K562 (cell line): ENCODE measurements around the gene DNAAF1. TPM values are rescaled to one million over a fixed set of nuclear protein-coding genes. Genes with fewer than 3 reads are reported as not detected.

ENCODE experiments used
- ARID4B ChIP-seq: sonication (generic); formaldehyde crosslinking; IDR thresholded peaks from 2 replicates; pipeline ENCODE4 v1.8.0; 2022; ENCODE audit warnings: mild to moderate bottlenecking, missing genetic modification reagents
- BCLAF1 ChIP-seq, 2 experiments: fragments of 450-650 bp in 1 of 2; IDR thresholded peaks; 2 replicates each; pipeline ENCODE4 v1.6.1; 2011 to 2017; ENCODE audit warnings: low read depth in 2 of 2, antibody characterized with exemption in 1 of 2, borderline replicate concordance in 1 of 2, low read length in 1 of 2, mild to moderate bottlenecking in 1 of 2, mixed read lengths in 1 of 2; ENCODE audit not compliant: control insufficient read depth in 1 of 2
- GABPA ChIP-seq: fragments of 200-800 bp; sonication (Bioruptor generic); conservative IDR thresholded peaks from 2 replicates; pipeline ENCODE4 v1.6.1; 2016; ENCODE audit warnings: low read depth, missing genetic modification characterization, missing compliant biosample characterization
- HNRNPL ChIP-seq: fragments of 200-400 bp; formaldehyde crosslinking; IDR thresholded peaks from 2 replicates; pipeline ENCODE4 v1.6.1; 2017; ENCODE audit warnings: low read depth, mild to moderate bottlenecking, low read length
- KDM2B ChIP-seq: fragments of 250-450 bp; sonication (Bioruptor Pico); IDR thresholded peaks from 2 replicates; pipeline ENCODE4 v1.8.0; 2021; ENCODE audit warnings: mild to moderate bottlenecking, moderate library complexity
- LCOR ChIP-seq: sonication (generic); formaldehyde crosslinking; IDR thresholded peaks from 2 replicates; pipeline ENCODE4 v1.8.0; 2022; ENCODE audit warnings: mild to moderate bottlenecking, missing genetic modification reagents
- MAZ ChIP-seq, 2 experiments: fragments of 450-650 bp in 1 of 2; sonication (generic) in 1 of 2; formaldehyde crosslinking; IDR thresholded peaks in 1 of 2; conservative IDR thresholded peaks in 1 of 2; 2 replicates each; pipeline versions ENCODE4 v1.4.0 to v1.5.0; 2020; ENCODE audit warnings: mild to moderate bottlenecking in 1 of 2, missing genetic modification reagents in 1 of 2
- MCM2 ChIP-seq: fragments of 450-650 bp; IDR thresholded peaks from 2 replicates; pipeline ENCODE4 v1.6.1; 2017; ENCODE audit warnings: low read depth, mild to moderate bottlenecking
- NRF1 ChIP-seq, 2 experiments: fragments of 450-650 bp; IDR thresholded peaks in 1 of 2; conservative IDR thresholded peaks in 1 of 2; 2 replicates each; pipeline ENCODE4 v1.6.1; 2014; ENCODE audit warnings: mild to moderate bottlenecking in 2 of 2
- PCBP2 ChIP-seq: fragments of 200-400 bp; formaldehyde crosslinking; IDR thresholded peaks from 2 replicates; pipeline ENCODE4 v1.6.1; 2018; ENCODE audit warnings: low read length, low read depth, mild to moderate bottlenecking, moderate library complexity; ENCODE audit not compliant: poor library complexity, severe bottlenecking
- ZBTB5 ChIP-seq: fragments of 450-650 bp; IDR thresholded peaks from 2 replicates; pipeline ENCODE4 v1.6.1; 2017; ENCODE audit warnings: antibody characterized with exemption
- ZNF12 ChIP-seq: sonication (generic); formaldehyde crosslinking; IDR thresholded peaks from 2 replicates; pipeline ENCODE4 v1.4.0; 2020; ENCODE audit warnings: mild to moderate bottlenecking, missing genetic modification reagents
- ZNF639 ChIP-seq, 2 experiments: fragments of 200-800 bp in 1 of 2; sonication (Bioruptor generic) in 1 of 2; sonication (generic) in 1 of 2; formaldehyde crosslinking in 1 of 2; IDR thresholded peaks in 1 of 2; conservative IDR thresholded peaks in 1 of 2; 2 replicates each; pipeline versions ENCODE4 v1.5.0 to v1.6.1; 2016 to 2020; ENCODE audit warnings: missing compliant biosample characterization in 1 of 2, missing genetic modification characterization in 1 of 2, missing genetic modification reagents in 1 of 2
- polyA plus RNA-seq, 8 experiments: library from polyadenylated mRNA; depleted of rRNA in 4 of 8; stranded (reverse) in 5 of 8; unstranded in 3 of 8; fragments of >200 nt; fragmentation: Nextera tagmentation in 2 of 8; fragmentation: Illumina TruSeq in 1 of 8; extraction: Ambion mirVana in 2 of 8; extraction: Trizol in 1 of 8; gene quantifications; 2 replicates each; pipeline versions ENCODE4 v1.2.1 to v1.2.3, GENCODE V29; 2011 to 2014; ENCODE audit warnings: inconsistent platforms in 1 of 8, missing spikeins in 1 of 8
- total RNA-seq, 7 experiments: library from RNA; depleted of rRNA in 6 of 7; stranded (reverse); fragments of >200 nt in 6 of 7; fragmentation: Illumina TruSeq in 2 of 7; extraction: Trizol in 2 of 7; gene quantifications; 2 replicates each; pipeline versions ENCODE4 v1.2.1 to v1.2.3, GENCODE V29; 2011 to 2021; ENCODE audit warnings: low replicate concordance in 1 of 7

The DNAAF1 gene
- total and polyA plus RNA-seq, 9 of the 15 experiments (the other 6 are each of a cell fraction or from before 2014, with no cell fraction given), result 0.01 TPM; not detected in 8

- TF ChIP-seq BCLAF1 (IDR thresholded peaks at IDR 0.05; ENCODE audit: borderline replicate concordance in 1 of 2, control insufficient read depth in 1 of 2, low read depth in 2 of 2, low read length in 1 of 2), result no peak
- TF ChIP-seq PCBP2, result no peak
- TF ChIP-seq ARID4B, result peak; percentile 95
- TF ChIP-seq MCM2, result no peak
- TF ChIP-seq LCOR (CRISPR knock-in tag), result 0 out of 2 replicates have a peak, but pooled peaks have one; percentile 8
- TF ChIP-seq ZNF639 (CRISPR knock-in tag; conservative IDR thresholded peaks at IDR 0.05 in 1 of 2, IDR thresholded peaks at IDR 0.05 in 1 of 2), result peak in 1 of 2 experiments; percentile 81; a peak in 2 of 4 replicates
- TF ChIP-seq ZNF12 (CRISPR knock-in tag), result no peak
- no peak for TF ChIP-seq ZBTB5
- TF ChIP-seq HNRNPL, result no peak
- TF ChIP-seq KDM2B (CRISPR knock-in tag), result 0 out of 2 replicates have a peak, but pooled peaks have one; percentile 27
- TF ChIP-seq GABPA, result 0 out of 2 replicates have a peak, but pooled peaks have one; percentile 27
- TF ChIP-seq NRF1 (conservative IDR thresholded peaks at IDR 0.05 in 1 of 2, IDR thresholded peaks at IDR 0.05 in 1 of 2), result peak; percentile 94 to 95
- TF ChIP-seq MAZ (CRISPR knock-in tag; conservative IDR thresholded peaks at IDR 0.05 in 1 of 2, IDR thresholded peaks at IDR 0.05 in 1 of 2), result peak; percentile 61 to 87; a peak in 3 of 4 replicates
Observed at GRCh38 chr16:84144859-84145639, at the start of gene DNAAF1, which contains the start of gene HSDL1 (continued).
